Thoracic aorta (tissue), 2 donors: ENCODE data around the gene GON4L. TPM values are rescaled to one million over a fixed set of nuclear protein-coding genes. Genes with fewer than 3 reads are reported as not detected.
"Not testable (repeated sequence)": the region's sequence is repeated elsewhere in the genome, so short reads cannot be mapped to it uniquely, and the experiment has no call there.

ENCODE experiments used
- ATAC-seq: fragments of 150-250 bp; one replicate; pipeline ENCODE4 v1.8.0; 2017; ENCODE audit warnings: low read depth; ENCODE audit not compliant: insufficient number of reproducible peaks, low FRiP score
- DNase-seq: peaks from one replicate; pipeline ENCODE4 v3.0.0-alpha.2; 2020; ENCODE audit warnings: low spot score
- H3K27ac ChIP-seq, 2 donors: fragments of 200-600 bp; sonication (generic); 1 replicate in 1 of 2; 2 replicates in 1 of 2; pipeline ENCODE4 v1.5.1; 2016; ENCODE audit warnings: mild to moderate bottlenecking in 2 of 2, moderate library complexity in 2 of 2
- H3K27me3 ChIP-seq: fragments of 200-600 bp; sonication (generic); replicated peaks from 2 replicates; pipeline ENCODE4 v1.6.0; 2016; ENCODE audit warnings: mild to moderate bottlenecking; ENCODE audit not compliant: insufficient read depth
- H3K36me3 ChIP-seq: fragments of 200-600 bp; sonication (generic); one replicate; pipeline ENCODE4 v1.5.1; 2016
- H3K4me1 ChIP-seq, 2 donors: fragments of 200-600 bp; sonication (generic); 1 replicate in 1 of 2; 2 replicates in 1 of 2; pipeline versions ENCODE4 v1.5.1 to v1.6.0; 2016; ENCODE audit warnings: low read depth in 2 of 2, mild to moderate bottlenecking in 1 of 2; ENCODE audit not compliant: control insufficient read depth in 1 of 2
- H3K4me3 ChIP-seq: fragments of 200-600 bp; sonication (generic); 2 replicates; pipeline ENCODE4 v1.5.1; 2016; ENCODE audit warnings: mild to moderate bottlenecking
- H3K9me3 ChIP-seq: fragments of 200-600 bp; sonication (generic); 2 replicates; pipeline ENCODE4 v1.5.1; 2016
- total RNA-seq, 2 donors: library from RNA; depleted of rRNA; stranded (reverse); fragments of >200 nt; gene quantifications; one replicate each; pipeline versions ENCODE4 v1.1.0 to v1.2.3, GENCODE V29; 2016
- TF ChIP-seq, protein P1 (sequence below): fragments of 200-600 bp; sonication (generic); IDR thresholded peaks from one replicate; pipeline ENCODE4 v1.5.1; 2019; ENCODE audit warnings: antibody characterized with exemption

The GON4L gene
- total RNA-seq, 2 donors from 2014 or later, result 39.3 to 83.2 TPM

DNA sequence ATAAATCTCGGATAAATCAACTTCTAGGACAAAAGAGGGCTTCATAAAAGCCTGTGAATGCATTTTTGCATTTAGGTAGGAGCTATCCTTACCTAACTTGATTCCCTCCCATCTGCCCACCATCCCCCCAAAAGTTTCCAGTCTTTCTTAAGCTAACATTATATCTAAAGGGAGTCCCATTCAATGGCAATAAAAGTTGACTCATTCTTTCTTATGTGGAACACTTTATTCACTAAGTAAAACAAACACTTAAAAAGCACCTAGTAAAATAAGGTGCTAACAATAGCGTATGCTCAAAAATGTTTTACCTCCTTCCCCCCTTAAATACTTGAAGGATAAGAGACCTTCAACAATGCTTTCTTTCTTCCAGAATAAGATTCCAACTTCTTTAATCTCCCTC, 83.8 kb downstream of the GON4L start:
- Histone ChIP-seq H3K4me3 (no peak overlapping the region), H3K27ac (no peak overlapping the region), H3K9me3 (no peaks in the 10 kb centered on the region), H3K27me3 (no peaks in the 10 kb centered on the region), H3K36me3 (peaks cover 58% of the 10 kb centered on the region), H3K4me1 (no peaks in the 10 kb centered on the region)
- ATAC-seq (no peak), DNase-seq (no peak)
- TF ChIP-seq, protein P1, sequence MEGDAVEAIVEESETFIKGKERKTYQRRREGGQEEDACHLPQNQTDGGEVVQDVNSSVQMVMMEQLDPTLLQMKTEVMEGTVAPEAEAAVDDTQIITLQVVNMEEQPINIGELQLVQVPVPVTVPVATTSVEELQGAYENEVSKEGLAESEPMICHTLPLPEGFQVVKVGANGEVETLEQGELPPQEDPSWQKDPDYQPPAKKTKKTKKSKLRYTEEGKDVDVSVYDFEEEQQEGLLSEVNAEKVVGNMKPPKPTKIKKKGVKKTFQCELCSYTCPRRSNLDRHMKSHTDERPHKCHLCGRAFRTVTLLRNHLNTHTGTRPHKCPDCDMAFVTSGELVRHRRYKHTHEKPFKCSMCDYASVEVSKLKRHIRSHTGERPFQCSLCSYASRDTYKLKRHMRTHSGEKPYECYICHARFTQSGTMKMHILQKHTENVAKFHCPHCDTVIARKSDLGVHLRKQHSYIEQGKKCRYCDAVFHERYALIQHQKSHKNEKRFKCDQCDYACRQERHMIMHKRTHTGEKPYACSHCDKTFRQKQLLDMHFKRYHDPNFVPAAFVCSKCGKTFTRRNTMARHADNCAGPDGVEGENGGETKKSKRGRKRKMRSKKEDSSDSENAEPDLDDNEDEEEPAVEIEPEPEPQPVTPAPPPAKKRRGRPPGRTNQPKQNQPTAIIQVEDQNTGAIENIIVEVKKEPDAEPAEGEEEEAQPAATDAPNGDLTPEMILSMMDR, result no peak

DNA sequence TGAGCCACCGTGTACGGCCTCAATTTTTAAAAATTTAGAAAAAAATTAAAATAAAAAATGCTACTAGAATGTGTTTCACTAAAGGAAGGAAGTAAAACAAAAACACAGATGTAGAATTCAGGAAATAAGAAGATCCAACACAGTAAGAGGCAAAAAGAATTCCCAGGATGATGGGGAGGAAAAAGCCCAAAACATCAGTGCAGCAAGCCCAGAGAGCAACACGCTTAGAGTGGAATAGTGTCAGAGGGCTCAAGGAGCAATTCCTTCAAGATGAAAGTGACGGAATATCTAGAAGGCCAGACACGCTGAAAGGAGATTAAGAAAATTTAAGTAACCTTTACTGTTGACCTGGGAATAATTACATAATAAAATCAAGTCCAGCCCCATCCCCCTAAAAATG, 87.8 kb downstream of the GON4L start:
- peaks cover 74% of the 10 kb centered on the region for H3K36me3 ChIP-seq
- ATAC-seq, result no peak
- no peaks in the 10 kb centered on the region for H3K9me3 ChIP-seq

DNA sequence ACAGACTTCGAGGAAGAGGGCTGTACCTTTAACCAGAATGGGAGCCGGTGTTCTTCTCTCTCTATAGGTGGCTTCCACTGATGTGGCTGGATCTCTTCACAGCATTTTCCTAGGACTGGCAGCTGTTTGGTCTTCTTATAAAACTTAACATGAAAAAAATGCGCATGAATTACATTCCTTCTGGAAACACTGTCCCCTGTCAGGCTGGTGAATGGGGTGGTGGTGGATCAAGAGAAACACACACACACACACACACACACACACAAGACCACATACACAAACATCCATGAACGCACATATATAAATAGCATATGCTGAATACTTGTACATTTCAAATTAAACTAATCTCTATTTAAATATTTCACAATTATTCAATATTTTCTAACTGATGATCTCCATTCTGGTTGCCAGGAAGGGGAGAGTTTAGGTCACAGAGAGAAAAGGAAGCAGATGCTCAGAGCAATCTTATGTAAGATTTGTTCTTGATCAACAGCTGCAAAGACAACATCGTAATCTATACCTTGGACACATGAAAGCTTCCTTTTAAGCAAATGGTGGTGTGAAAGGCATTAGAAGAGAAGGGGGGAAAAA, 89.5 kb downstream of the GON4L start:
- peaks cover 72% of the 10 kb centered on the region for H3K36me3 ChIP-seq

More for the DNA sequence above, 87.8 kb downstream of the GON4L start:
- Histone ChIP-seq H3K27ac (no peak overlapping the region), H3K4me1 (no peaks in the 10 kb centered on the region), H3K27me3 (no peaks in the 10 kb centered on the region), H3K4me3 (no peak overlapping the region)
- DNase-seq, result no peak
- TF ChIP-seq, protein P1, result no peak

DNA sequence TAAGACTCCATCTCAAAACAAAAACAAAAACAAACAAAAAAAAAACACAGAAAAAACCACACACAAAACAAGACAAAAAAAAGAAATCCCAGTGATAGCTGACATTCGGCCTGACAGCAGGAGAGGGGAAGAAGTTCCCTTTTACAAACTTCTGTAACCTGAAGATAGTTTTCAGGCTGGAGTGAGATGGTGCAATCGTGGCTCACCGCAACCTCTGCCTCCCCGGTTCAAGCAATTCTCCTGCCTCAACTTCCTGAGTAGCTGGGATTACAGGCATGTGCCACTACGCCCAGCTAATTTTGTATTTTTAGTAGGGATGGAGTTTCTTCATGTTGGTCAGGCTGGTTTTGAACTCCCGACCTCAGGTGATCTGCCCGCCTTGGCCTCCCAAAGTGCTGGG, 93.0 kb downstream of the GON4L start:
- H3K27me3 ChIP-seq, H3K27ac ChIP-seq, H3K4me1 ChIP-seq, ATAC-seq, H3K9me3 ChIP-seq, H3K4me3 ChIP-seq, DNase-seq: not testable (repeated sequence)
- H3K36me3 ChIP-seq, result peaks cover 67% of the 10 kb centered on the region

More for the DNA sequence above, 89.5 kb downstream of the GON4L start:
- not testable (repeated sequence) for H3K4me1 ChIP-seq, H3K27me3 ChIP-seq, DNase-seq, ATAC-seq, H3K9me3 ChIP-seq, H3K27ac ChIP-seq, H3K4me3 ChIP-seq

DNA sequence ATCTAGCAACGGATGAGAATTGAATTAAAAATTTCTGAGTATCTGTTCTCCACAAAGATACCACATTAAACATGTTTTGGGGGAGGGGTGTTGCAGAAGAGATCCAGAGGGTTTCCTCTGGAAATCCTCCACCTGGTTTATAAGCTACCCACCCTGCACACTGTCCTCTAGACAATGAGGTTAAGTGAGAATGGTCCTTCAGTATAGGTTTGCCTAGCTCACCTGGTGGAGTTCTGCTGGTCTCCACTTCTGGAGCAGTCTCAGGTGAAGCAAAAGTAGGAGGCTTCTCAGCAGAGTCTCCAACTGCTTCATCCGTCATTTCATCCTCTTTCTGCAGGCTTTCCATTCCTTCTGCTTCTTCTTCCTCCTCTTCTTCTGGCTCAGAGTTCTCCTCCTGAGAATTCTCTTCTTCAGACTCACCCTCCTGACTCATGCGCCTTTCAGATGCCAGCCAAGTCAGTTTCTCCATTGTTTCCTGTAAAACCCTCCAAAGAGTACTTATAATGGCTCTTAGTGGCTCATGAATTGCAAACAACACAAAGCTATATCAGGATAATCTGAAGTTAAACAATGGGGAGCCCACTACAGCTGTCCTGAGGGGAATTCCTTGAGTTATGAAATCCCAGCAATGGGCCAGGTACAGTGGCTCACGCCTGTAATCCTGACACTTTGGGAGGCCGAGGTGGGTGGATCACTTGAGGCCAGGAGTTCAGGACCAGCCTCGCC, 93.8 kb downstream of the GON4L start:
- DNase-seq, result peak; percentile 26
- peaks cover 68% of the 10 kb centered on the region for H3K36me3 ChIP-seq
- H3K27me3 ChIP-seq, ATAC-seq, H3K4me1 ChIP-seq, H3K9me3 ChIP-seq, H3K27ac ChIP-seq, H3K4me3 ChIP-seq: not testable (repeated sequence)

DNA sequence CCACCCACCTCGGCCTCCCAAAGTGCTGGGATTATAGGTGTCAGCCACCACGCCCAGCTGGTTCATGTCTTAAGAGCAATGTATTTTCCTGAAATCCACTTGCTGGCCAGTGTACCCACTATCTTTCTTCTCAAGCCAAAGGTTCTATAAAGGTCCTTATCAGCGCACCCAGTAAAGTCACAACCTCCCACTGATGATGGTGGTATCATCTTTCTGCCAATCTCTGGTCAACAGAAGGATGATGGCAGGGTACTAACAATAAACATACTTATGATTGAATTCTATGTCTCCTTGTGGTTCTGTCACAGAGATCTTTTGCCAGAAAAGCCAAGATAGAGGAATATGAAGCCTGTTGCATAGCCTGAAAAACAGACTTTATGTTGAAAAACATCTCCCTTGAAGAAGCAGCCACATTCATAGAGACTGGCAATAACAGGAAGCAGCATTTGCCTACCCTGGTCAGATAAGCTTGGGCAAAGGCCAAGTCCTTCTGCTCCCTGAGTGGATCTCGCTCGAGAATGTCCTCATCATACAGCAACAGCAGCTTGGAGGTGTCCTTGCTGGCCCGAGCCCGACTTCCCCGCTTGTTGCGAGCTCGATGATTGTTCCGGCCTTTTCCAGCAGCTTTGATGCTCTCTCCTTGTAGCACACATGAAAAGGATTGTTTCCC, 95.1 kb downstream of the GON4L start:
- Histone ChIP-seq H3K9me3 (no peaks in the 10 kb centered on the region), H3K4me1 (no peaks in the 10 kb centered on the region), H3K36me3 (peaks cover 67% of the 10 kb centered on the region), H3K27ac (no peak overlapping the region), H3K27me3 (no peaks in the 10 kb centered on the region), H3K4me3 (no peak overlapping the region)
- no peak for DNase-seq
- ATAC-seq, result no peak
- TF ChIP-seq, protein P1, result no peak
